Putamen (tissue), 1 donor: ENCODE data around the gene PACC1.
"Not testable (repeated sequence)": the region's sequence is repeated elsewhere in the genome, so short reads cannot be mapped to it uniquely, and the experiment has no call there.

Experiments used
- DNase-seq: peaks from one replicate; pipeline ENCODE4 v3.0.0-alpha.2; 2016; ENCODE audit warnings: low spot score

Gene PACC1

GRCh38 chr1:212395678-212396437, 18.8 kb downstream of the PACC1 start:
- not testable (repeated sequence) for DNase-seq

- no peak for DNase-seq
These were observed 25.5 kb downstream of the PACC1 start for GRCh38 chr1:212388985-212389716.

- DNase-seq = no peak
These were observed 28.7 kb downstream of the PACC1 start for GRCh38 chr1:212386029-212386428.

GRCh38 chr1:212381397-212382035, 33.2 kb downstream of the PACC1 start:
- DNase-seq = no peak

GRCh38 chr1:212379366-212379765, 35.3 kb downstream of the PACC1 start:
- DNase-seq = no peak

- DNase-seq = no peak
These were observed 37.0 kb downstream of the PACC1 start for GRCh38 chr1:212377644-212378043.

GRCh38 chr1:212375986-212376385, 38.7 kb downstream of the PACC1 start:
- no peak for DNase-seq

- DNase-seq = peak; percentile 54
These were observed 46.6 kb downstream of the PACC1 start for GRCh38 chr1:212368073-212368484.

GRCh38 chr1:212367474-212368072, 47.1 kb downstream of the PACC1 start:
- DNase-seq = no peak

GRCh38 chr1:212366901-212367300, 47.8 kb downstream of the PACC1 start:
- no peak for DNase-seq

- no peak for DNase-seq
These were observed 49.7 kb downstream of the PACC1 start for GRCh38 chr1:212364985-212365384.

- DNase-seq = no peak
These were observed 54.7 kb downstream of the PACC1 start for GRCh38 chr1:212359794-212360479.

GRCh38 chr1:212355230-212355969, 59.3 kb downstream of the PACC1 start:
- no peak for DNase-seq

- no peak for DNase-seq
These were observed 60.2 kb downstream of the PACC1 start for GRCh38 chr1:212354464-212354863.

- DNase-seq = no peak
These were observed 61.5 kb downstream of the PACC1 start for GRCh38 chr1:212353181-212353580.

GRCh38 chr1:212351588-212352362, 62.9 kb downstream of the PACC1 start:
- DNase-seq = no peak

- DNase-seq = no peak
These were observed 68.1 kb downstream of the PACC1 start for GRCh38 chr1:212346601-212347000.

GRCh38 chr1:212344905-212345304, 69.8 kb downstream of the PACC1 start:
- no peak for DNase-seq

GRCh38 chr1:212341090-212341489, 73.6 kb downstream of the PACC1 start:
- DNase-seq = no peak

- no peak for DNase-seq
These were observed 85.6 kb downstream of the PACC1 start for GRCh38 chr1:212329105-212329504.
